IMR-90 (cell line): Measurements from ENCODE around the gene SUGCT. TPM values are rescaled to one million over a fixed set of nuclear protein-coding genes. Genes with fewer than 3 reads are reported as not detected.
"Not testable (repeated sequence)": the region's sequence is repeated elsewhere in the genome, so short reads cannot be mapped to it uniquely, and the experiment has no call there.

ENCODE experiments used
- ATAC-seq: fragments of 200-7000 bp; cut with Tn5 transposase; 2 replicates; pipeline ENCODE4 v1.9.1; 2020; ENCODE audit warnings: low read depth, mild to moderate bottlenecking, moderate library complexity
- BruUV-seq: library from RNA; stranded (reverse); fragments of 400-500 nt; replicated peaks from 2 replicates; lab custom pipeline; 2021; lab: Mats Ljungman, UMichigan
- CTCF ChIA-PET: fragments of 300-600 bp; formaldehyde crosslinking; extraction: SDS; loops from one replicate; lab custom pipeline; 2021; ENCODE audit warnings: antibody characterized with exemption; lab: Yijun Ruan, JAX
- POLR2A ChIA-PET: fragments of 300-600 bp; sonication (Branson Sonifier 250); formaldehyde crosslinking; loops from one replicate; lab custom pipeline; 2022; ENCODE audit warnings: antibody characterized with exemption; ENCODE audit not compliant: unreplicated experiment; lab: Charles Lee
- DNase-seq: peaks from one replicate; pipeline ENCODE4 v3.0.0; 2013
- H2AFZ ChIP-seq: replicated peaks from 2 replicates; pipeline ENCODE3; 2013; ENCODE audit warnings: low read length, mild to moderate bottlenecking; ENCODE audit not compliant: poor library complexity
- H2AK5ac ChIP-seq: 2 replicates; pipeline ENCODE4 v1.6.1; 2013; ENCODE audit warnings: low read depth, low read length, inconsistent platforms
- H2AK9ac ChIP-seq: replicated peaks from 2 replicates; pipeline ENCODE3; 2013; ENCODE audit warnings: mild to moderate bottlenecking, low read depth, low read length, moderate library complexity; ENCODE audit not compliant: poor library complexity
- H2BK120ac ChIP-seq: 2 replicates; pipeline ENCODE4 v1.6.1; 2013; ENCODE audit warnings: low read depth, low read length, inconsistent platforms
- H2BK15ac ChIP-seq: 3 replicates; pipeline ENCODE4 v1.6.1; 2013; ENCODE audit warnings: low read depth, low read length, inconsistent platforms
- H2BK20ac ChIP-seq: 2 replicates; pipeline ENCODE4 v1.6.1; 2013; ENCODE audit warnings: low read depth, mild to moderate bottlenecking, inconsistent platforms, low read length, moderate library complexity
- H2BK5ac ChIP-seq: 2 replicates; pipeline ENCODE4 v1.6.1; 2013; ENCODE audit warnings: mild to moderate bottlenecking, low read depth, low read length, inconsistent platforms; ENCODE audit not compliant: poor library complexity, severe bottlenecking
- H3K14ac ChIP-seq: replicated peaks from 2 replicates; pipeline ENCODE4 v1.6.1; 2013; ENCODE audit warnings: low read depth, low read length, inconsistent platforms
- H3K18ac ChIP-seq: 2 replicates; pipeline ENCODE4 v1.6.1; 2013; ENCODE audit warnings: low read depth, low read length, control low read depth
- H3K23ac ChIP-seq: 2 replicates; pipeline ENCODE4 v1.6.1; 2013; ENCODE audit warnings: low read depth, low read length, inconsistent platforms
- H3K27ac ChIP-seq: 2 replicates; pipeline ENCODE4 v1.5.1; 2013; ENCODE audit warnings: mild to moderate bottlenecking, control low read depth, low read length; ENCODE audit not compliant: insufficient read depth
- H3K27me3 ChIP-seq: 2 replicates; pipeline ENCODE4 v1.6.1; 2013; ENCODE audit warnings: low read length; ENCODE audit not compliant: control insufficient read depth, insufficient read depth
- H3K36me3 ChIP-seq: 2 replicates; pipeline ENCODE4 v1.6.1; 2013; ENCODE audit warnings: low read length, mixed read lengths; ENCODE audit not compliant: control insufficient read depth, insufficient read depth
- H3K4ac ChIP-seq: 2 replicates; pipeline ENCODE4 v1.6.1; 2013; ENCODE audit warnings: low read depth, low read length, inconsistent platforms
- H3K4me1 ChIP-seq: 2 replicates; pipeline ENCODE4 v1.6.1; 2013; ENCODE audit warnings: low read length, mixed read lengths; ENCODE audit not compliant: control insufficient read depth, insufficient read depth
- H3K4me2 ChIP-seq: 2 replicates; pipeline ENCODE4 v1.6.1; 2013; ENCODE audit warnings: low read depth, mild to moderate bottlenecking, control low read depth, low read length, moderate library complexity
- H3K4me3 ChIP-seq: 2 replicates; pipeline ENCODE4 v1.5.1; 2013; ENCODE audit warnings: low read depth, mild to moderate bottlenecking, control low read depth, low read length, moderate library complexity; ENCODE audit not compliant: insufficient read depth
- H3K56ac ChIP-seq: 2 replicates; pipeline ENCODE4 v1.6.1; 2013; ENCODE audit warnings: low read length, inconsistent platforms; ENCODE audit not compliant: insufficient read depth; ENCODE audit errors: extremely low read depth
- H3K79me1 ChIP-seq, 2 experiments: 2 replicates each; pipeline ENCODE4 v1.6.1; 2013; ENCODE audit warnings: low read length in 2 of 2, inconsistent platforms in 1 of 2, low read depth in 1 of 2
- H3K9ac ChIP-seq: 2 replicates; pipeline ENCODE4 v1.6.1; 2013; ENCODE audit warnings: low read depth, low read length, control low read depth
- H3K9me1 ChIP-seq: 2 replicates; pipeline ENCODE4 v1.6.1; 2013; ENCODE audit warnings: low read length, inconsistent platforms; ENCODE audit not compliant: insufficient read depth
- H3K9me3 ChIP-seq: 2 replicates; pipeline ENCODE4 v1.6.1; 2013; ENCODE audit warnings: low read length; ENCODE audit not compliant: control insufficient read depth, insufficient read depth
- H4K20me1 ChIP-seq: 2 replicates; pipeline ENCODE4 v1.6.1; 2013; ENCODE audit warnings: low read length, inconsistent platforms; ENCODE audit not compliant: insufficient read depth
- H4K5ac ChIP-seq: 2 replicates; pipeline ENCODE4 v1.6.1; 2013; ENCODE audit warnings: mild to moderate bottlenecking, low read depth, low read length, control low read depth
- H4K8ac ChIP-seq, 2 experiments: 2 replicates each; pipeline ENCODE4 v1.6.1; 2013; ENCODE audit warnings: low read depth in 2 of 2, low read length in 2 of 2, control low read depth in 1 of 2, inconsistent platforms in 1 of 2
- H4K91ac ChIP-seq: 2 replicates; pipeline ENCODE4 v1.6.1; 2013; ENCODE audit warnings: low read depth, low read length, inconsistent platforms; ENCODE audit not compliant: insufficient read depth
- WGBS, 2 experiments: methylation state at CpG; one replicate each; pipeline versions ENCODE4 v1.1.5 to v1.1.7; 2013; ENCODE audit warnings: missing lambda C conversion rate in 2 of 2; ENCODE audit not compliant: insufficient read length in 1 of 2; ENCODE audit errors: extremely low coverage in 2 of 2; 5-methylcytosine and 5-hydroxymethylcytosine counted together
- dilution Hi-C: fragments of 300-500 bp; cut with HindIII; formaldehyde crosslinking; loops from one replicate; pipeline ENCODE4 v1.14.3; 2018; ENCODE audit warnings: low sequenced_read_pairs; ENCODE audit not compliant: unreplicated experiment
- in situ Hi-C: fragments of 300-500 bp; cut with MboI; formaldehyde crosslinking; loops from 3 replicates; pipeline ENCODE4 v1.14.3; 2019; ENCODE audit warnings: low sequenced_read_pairs, inconsistent platforms, mixed read lengths
- intact Hi-C: fragments of 100-400 bp; cut with micrococcal nuclease; formaldehyde crosslinking; loops from 2 replicates; pipeline ENCODE4 v1.10.0; 2022
- polyA plus RNA-seq, 3 experiments: library from polyadenylated mRNA; depleted of rRNA; stranded (reverse); fragments of >200 nt; gene quantifications; 2 replicates each; pipeline ENCODE4 v1.2.3, GENCODE V29; 2012; ENCODE audit warnings: low replicate concordance in 1 of 3
- total RNA-seq: library from RNA; depleted of rRNA; stranded (reverse); fragments of >200 nt; gene quantifications from 2 replicates; pipeline ENCODE4 v1.2.3, GENCODE V29; 2012

The SUGCT gene
- total and polyA plus RNA-seq, 2 of the 4 experiments (the other 2 are of a cell fraction) = 5.9 to 8.3 TPM

- H3K9ac ChIP-seq, H3K9me3 ChIP-seq, H3K56ac ChIP-seq, POLR2A ChIA-PET, H3K27me3 ChIP-seq, H3K4me2 ChIP-seq, H4K8ac ChIP-seq, H4K20me1 ChIP-seq, H2AK9ac ChIP-seq, H3K36me3 ChIP-seq, H2BK5ac ChIP-seq, H3K23ac ChIP-seq, H3K4me1 ChIP-seq, H3K27ac ChIP-seq, ATAC-seq, H2BK15ac ChIP-seq, H2AFZ ChIP-seq, H2AK5ac ChIP-seq, H2BK120ac ChIP-seq, H4K5ac ChIP-seq, dilution Hi-C loops, H3K79me1 ChIP-seq, in situ Hi-C loops, H2BK20ac ChIP-seq, intact Hi-C loops, BruUV-seq, DNase-seq, H3K4me3 ChIP-seq, H4K91ac ChIP-seq, H3K18ac ChIP-seq, H3K14ac ChIP-seq, H3K9me1 ChIP-seq, H3K4ac ChIP-seq: not testable (repeated sequence)
- CTCF ChIA-PET = interaction anchor here (0.6 kb wide), 1 partner anchor 617 kb away, joined by 3 read pairs; no protein-coding TSS in a partner anchor
- 94% methylated on average over 6 of the region's 13 CpGs; no CpG with 5 or more reads in 1 of the 2 experiments for WGBS, 2 experiments
Measured at GRCh38 chr7:40173121-40173520, 38.3 kb downstream of the SUGCT start.

- H3K36me3 ChIP-seq, H2BK120ac ChIP-seq, H3K4ac ChIP-seq, H3K9me3 ChIP-seq, CTCF ChIA-PET, H4K91ac ChIP-seq, H2BK20ac ChIP-seq, H2BK15ac ChIP-seq, H2BK5ac ChIP-seq, in situ Hi-C loops, H3K56ac ChIP-seq, H3K9me1 ChIP-seq, DNase-seq, H3K4me3 ChIP-seq, H4K5ac ChIP-seq, H3K79me1 ChIP-seq, POLR2A ChIA-PET, H3K14ac ChIP-seq, H4K8ac ChIP-seq, H3K27me3 ChIP-seq, BruUV-seq, H3K4me1 ChIP-seq, H3K9ac ChIP-seq, H3K4me2 ChIP-seq, dilution Hi-C loops, H2AFZ ChIP-seq, H3K18ac ChIP-seq, H2AK9ac ChIP-seq, ATAC-seq, H3K23ac ChIP-seq, intact Hi-C loops, H3K27ac ChIP-seq, H4K20me1 ChIP-seq: not testable (repeated sequence)
- peak overlapping the region; percentile 53; the same call in 1 of the 2 replicates for H2AK5ac ChIP-seq
- WGBS, 2 experiments = no CpG with 5 or more reads among the region's 6 CpGs
Measured at GRCh38 chr7:40175256-40175655, 40.5 kb downstream of the SUGCT start.
